Keratinocyte (primary cell): ENCODE measurements around the gene PDIA4. TPM values are rescaled to one million over a fixed set of nuclear protein-coding genes. Genes with fewer than 3 reads are reported as not detected.

Experiments used
- DNase-seq: peaks from one replicate; pipeline ENCODE4 v3.0.0-alpha.2; 2011; ENCODE audit warnings: low read depth, missing footprints, low spot score
- FAIRE-seq: peaks from 2 replicates; lab custom pipeline; 2011; peaks lifted over from hg19 to GRCh38; lab: Jason Lieb, UNC
- H2AFZ ChIP-seq: 2 replicates; pipeline ENCODE4 v1.6.0; 2012; ENCODE audit warnings: low read length, control low read depth, inconsistent platforms; ENCODE audit not compliant: control insufficient read depth
- H3K27ac ChIP-seq: 2 replicates; pipeline ENCODE4 v1.5.1; 2011; ENCODE audit warnings: low read length; ENCODE audit not compliant: control insufficient read depth, insufficient read depth
- H3K27me3 ChIP-seq: 3 replicates; pipeline ENCODE4 v1.6.0; 2011; ENCODE audit warnings: low read length; ENCODE audit not compliant: control insufficient read depth, insufficient read depth; ENCODE audit errors: extremely low read depth
- H3K36me3 ChIP-seq, 2 experiments: 2 replicates in 1 of 2; 3 replicates in 1 of 2; pipeline ENCODE4 v1.5.1; 2011; ENCODE audit warnings: low read length in 2 of 2, mild to moderate bottlenecking in 1 of 2; ENCODE audit not compliant: control insufficient read depth in 2 of 2, insufficient read depth in 2 of 2; ENCODE audit errors: extremely low read depth in 1 of 2
- H3K4me1 ChIP-seq: 3 replicates; pipeline ENCODE4 v1.5.1; 2011; ENCODE audit warnings: low read length; ENCODE audit not compliant: control insufficient read depth, insufficient read depth; ENCODE audit errors: extremely low read depth
- H3K4me2 ChIP-seq: 3 replicates; pipeline ENCODE4 v1.6.0; 2011; ENCODE audit warnings: low read depth, low read length; ENCODE audit not compliant: control insufficient read depth, insufficient read depth; ENCODE audit errors: extremely low read depth
- H3K4me3 ChIP-seq, 3 experiments: fragments of 200-600 bp in 1 of 3; sonication (generic) in 1 of 3; 2 replicates in 2 of 3; 3 replicates in 1 of 3; pipeline ENCODE4 v1.5.1; 2011 to 2016; ENCODE audit warnings: low read length in 3 of 3, mild to moderate bottlenecking in 3 of 3, control low read depth in 2 of 3, inconsistent platforms in 1 of 3, low read depth in 1 of 3, mixed read lengths in 1 of 3, mixed run types in 1 of 3, moderate library complexity in 1 of 3; ENCODE audit not compliant: control insufficient read depth in 2 of 3, insufficient read depth in 2 of 3; ENCODE audit errors: extremely low read depth in 1 of 3
- H3K79me2 ChIP-seq: 2 replicates; pipeline ENCODE4 v1.6.0; 2012; ENCODE audit warnings: low read length; ENCODE audit not compliant: control insufficient read depth, insufficient read depth
- H3K9ac ChIP-seq: 3 replicates; pipeline ENCODE4 v1.6.0; 2011; ENCODE audit warnings: low read length; ENCODE audit not compliant: control insufficient read depth, insufficient read depth; ENCODE audit errors: extremely low read depth
- H3K9me1 ChIP-seq: 3 replicates; pipeline ENCODE4 v1.6.0; 2011; ENCODE audit warnings: low read length; ENCODE audit not compliant: control insufficient read depth, insufficient read depth; ENCODE audit errors: extremely low read depth
- H3K9me3 ChIP-seq: 2 replicates; pipeline ENCODE4 v1.5.1; 2012; ENCODE audit warnings: low read depth, low read length; ENCODE audit not compliant: control insufficient read depth
- H4K20me1 ChIP-seq: 3 replicates; pipeline ENCODE4 v1.6.0; 2011; ENCODE audit warnings: low read length; ENCODE audit not compliant: control insufficient read depth, insufficient read depth; ENCODE audit errors: extremely low read depth
- EZH2 ChIP-seq: IDR thresholded peaks from one replicate; pipeline ENCODE4 v1.6.1; 2012; ENCODE audit warnings: inconsistent platforms, mild to moderate bottlenecking, low read length, moderate library complexity
- dilution Hi-C: fragments of 300-500 bp; cut with MboI; formaldehyde crosslinking; loops from one replicate; pipeline ENCODE4 v1.7.0; 2020; ENCODE audit warnings: low sequenced_read_pairs; ENCODE audit not compliant: extremely low pct_ligation_motif_present
- polyA plus RNA-seq, 5 experiments: library from polyadenylated mRNA; depleted of rRNA in 3 of 5; stranded (reverse) in 3 of 5; stranded (forward) in 1 of 5; unstranded in 1 of 5; fragments of >200 nt; gene quantifications; 1 replicate in 1 of 5; 2 replicates in 3 of 5; 3 replicates in 1 of 5; pipeline versions ENCODE4 v1.2.1 to v1.2.3, GENCODE V29; 2011 to 2012; ENCODE audit warnings: missing spikeins in 2 of 5, low read depth in 1 of 5, low replicate concordance in 1 of 5
- TF ChIP-seq, protein P1 (sequence below), 3 experiments: IDR thresholded peaks in 1 of 3; conservative IDR thresholded peaks in 1 of 3; optimal IDR thresholded peaks in 1 of 3; 2 replicates in 2 of 3; 3 replicates in 1 of 3; pipeline versions ENCODE3 to v1.5.1; 2011; ENCODE audit warnings: low read length in 3 of 3, mild to moderate bottlenecking in 3 of 3, moderate library complexity in 2 of 3, control low read depth in 1 of 3, inconsistent platforms in 1 of 3; ENCODE audit not compliant: insufficient read depth in 2 of 3; ENCODE audit errors: extremely low read depth in 1 of 3

Gene PDIA4
- polyA plus RNA-seq, 1 donor (not counting 4 experiments of a cell fraction or from before 2014, with no cell fraction given) = 145 TPM

GRCh38 chr7:148983200-148984146, 44.8 kb downstream of the PDIA4 start:
- FAIRE-seq (no peak), DNase-seq (no peak)
- Histone ChIP-seq H3K4me1 (peaks cover 18% of the 10 kb centered on the region), H4K20me1 (no peaks in the 10 kb centered on the region), H3K9me3 (no peaks in the 10 kb centered on the region), H3K4me3 (peak overlapping the region; percentile 43 to 85 (median 80)), H2AFZ (peak overlapping the region; percentile 86), H3K4me2 (peak overlapping the region; percentile 93), H3K36me3 (no peaks in the 10 kb centered on the region), H3K79me2 (no peaks in the 10 kb centered on the region), H3K9ac (peak overlapping the region; percentile 39), H3K27me3 (peaks cover 11% of the 10 kb centered on the region), H3K9me1 (no peaks in the 10 kb centered on the region), H3K27ac (peak overlapping the region; percentile 18)
- TF ChIP-seq EZH2 = no peak
- dilution Hi-C loops = no loop called here

DNA sequence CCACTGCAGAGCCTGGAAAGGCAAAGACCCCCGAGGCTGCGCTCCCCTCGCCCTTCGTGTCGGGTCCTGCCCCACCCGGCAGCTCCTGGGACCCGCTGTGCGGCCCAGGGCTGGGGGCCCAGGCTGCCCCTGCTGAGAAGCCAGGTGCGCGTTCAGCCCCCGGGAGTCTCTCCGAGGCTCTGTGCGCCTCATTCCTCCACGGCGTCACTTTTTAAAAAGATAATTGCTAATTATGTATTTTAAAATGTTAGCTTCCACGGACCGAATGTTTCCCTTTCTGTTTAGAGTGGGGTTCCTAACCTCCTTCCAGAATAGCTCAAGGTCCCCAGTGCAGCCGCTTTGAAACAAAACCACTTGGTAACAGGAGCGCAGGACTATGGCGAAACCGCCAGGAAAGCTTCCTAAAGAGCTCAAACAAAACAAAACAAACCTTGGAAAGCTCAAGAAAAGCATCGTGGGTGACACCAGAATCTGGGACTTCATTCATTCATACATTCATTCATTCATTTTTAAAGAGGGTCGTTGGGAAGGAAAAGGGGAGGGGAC, 45.6 kb downstream of the PDIA4 start:
- no peaks in the 10 kb centered on the region for H3K9me1 ChIP-seq
- dilution Hi-C loops = no loop called here
- H2AFZ ChIP-seq = peak overlapping the region; percentile 41
- DNase-seq = no peak
- peak overlapping the region; percentile 43 to 85 (median 80) for H3K4me3 ChIP-seq
- H3K4me1 ChIP-seq = peaks cover 12% of the 10 kb centered on the region
- peaks cover 11% of the 10 kb centered on the region for H3K27me3 ChIP-seq
- no peaks in the 10 kb centered on the region for H3K79me2 ChIP-seq
- H3K27ac ChIP-seq = no peak overlapping the region
- H3K9ac ChIP-seq = no peak overlapping the region
- no peak for FAIRE-seq
- no peaks in the 10 kb centered on the region for H4K20me1 ChIP-seq
- TF ChIP-seq, protein P1, sequence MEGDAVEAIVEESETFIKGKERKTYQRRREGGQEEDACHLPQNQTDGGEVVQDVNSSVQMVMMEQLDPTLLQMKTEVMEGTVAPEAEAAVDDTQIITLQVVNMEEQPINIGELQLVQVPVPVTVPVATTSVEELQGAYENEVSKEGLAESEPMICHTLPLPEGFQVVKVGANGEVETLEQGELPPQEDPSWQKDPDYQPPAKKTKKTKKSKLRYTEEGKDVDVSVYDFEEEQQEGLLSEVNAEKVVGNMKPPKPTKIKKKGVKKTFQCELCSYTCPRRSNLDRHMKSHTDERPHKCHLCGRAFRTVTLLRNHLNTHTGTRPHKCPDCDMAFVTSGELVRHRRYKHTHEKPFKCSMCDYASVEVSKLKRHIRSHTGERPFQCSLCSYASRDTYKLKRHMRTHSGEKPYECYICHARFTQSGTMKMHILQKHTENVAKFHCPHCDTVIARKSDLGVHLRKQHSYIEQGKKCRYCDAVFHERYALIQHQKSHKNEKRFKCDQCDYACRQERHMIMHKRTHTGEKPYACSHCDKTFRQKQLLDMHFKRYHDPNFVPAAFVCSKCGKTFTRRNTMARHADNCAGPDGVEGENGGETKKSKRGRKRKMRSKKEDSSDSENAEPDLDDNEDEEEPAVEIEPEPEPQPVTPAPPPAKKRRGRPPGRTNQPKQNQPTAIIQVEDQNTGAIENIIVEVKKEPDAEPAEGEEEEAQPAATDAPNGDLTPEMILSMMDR (optimal IDR thresholded peaks at IDR 0.05 in 1 of 3, IDR thresholded peaks at IDR 0.05 in 1 of 3, conservative IDR thresholded peaks at IDR 0.05 in 1 of 3; ENCODE audit: extremely low read depth in 1 of 3, insufficient read depth in 2 of 3, low read length in 3 of 3) = no peak
- TF ChIP-seq EZH2 = no peak
- H3K4me2 ChIP-seq = peak overlapping the region; percentile 93
- no peaks in the 10 kb centered on the region for H3K9me3 ChIP-seq
- H3K36me3 ChIP-seq = no peaks in the 10 kb centered on the region
